H1 (cell line): Measurements from ENCODE around the gene AHRR. TPM values are rescaled to one million over a fixed set of nuclear protein-coding genes. Genes with fewer than 3 reads are reported as not detected.
A peak's percentile ranks its signal among the peaks of the same experiment; 100 is the strongest.

Experiments used
- CTCF ChIA-PET: fragments of 300-600 bp; sonication (Branson Sonifier 250); formaldehyde crosslinking; loops from one replicate; lab custom pipeline; 2021; ENCODE audit not compliant: partially characterized antibody; lab: Charles Lee
- POLR2A ChIA-PET: fragments of 300-600 bp; sonication (Branson Sonifier 250); formaldehyde crosslinking; loops from one replicate; lab custom pipeline; 2021; ENCODE audit warnings: inconsistent platforms; ENCODE audit not compliant: partially characterized antibody; lab: Charles Lee
- DNase-seq, 2 experiments: peaks; one replicate each; pipeline versions ENCODE4 v3.0.0 to v3.0.0-alpha.2; 2010 to 2022; ENCODE audit warnings: low spot score in 2 of 2, low read depth in 1 of 2, mixed read lengths in 1 of 2
- FAIRE-seq: peaks from 2 replicates; lab custom pipeline; 2011; peaks lifted over from hg19 to GRCh38; lab: Jason Lieb, UNC
- H2AFZ ChIP-seq: 2 replicates; pipeline ENCODE4 v1.8.1; 2012; ENCODE audit warnings: low read length, inconsistent platforms
- H2AK5ac ChIP-seq: 2 replicates; pipeline ENCODE4 v1.6.1; 2013; ENCODE audit warnings: low read depth, low read length
- H2BK120ac ChIP-seq: replicated peaks from 2 replicates; pipeline ENCODE3; 2013; ENCODE audit warnings: low read depth, low read length, inconsistent platforms
- H2BK12ac ChIP-seq: 2 replicates; pipeline ENCODE4 v1.6.1; 2013; ENCODE audit warnings: low read depth, low read length
- H2BK15ac ChIP-seq: 2 replicates; pipeline ENCODE4 v1.6.1; 2013; ENCODE audit warnings: low read length
- H2BK20ac ChIP-seq: 2 replicates; pipeline ENCODE4 v1.6.1; 2013; ENCODE audit warnings: low read length
- H2BK5ac ChIP-seq: 2 replicates; pipeline ENCODE4 v1.6.1; 2013; ENCODE audit warnings: low read depth, low read length
- H3K14ac ChIP-seq: 2 replicates; pipeline ENCODE4 v1.6.1; 2013; ENCODE audit warnings: inconsistent platforms; ENCODE audit not compliant: insufficient read length
- H3K18ac ChIP-seq: 2 replicates; pipeline ENCODE4 v1.6.1; 2013; ENCODE audit warnings: low read length; ENCODE audit errors: extremely low read depth
- H3K23ac ChIP-seq: 2 replicates; pipeline ENCODE4 v1.6.1; 2013; ENCODE audit warnings: inconsistent platforms; ENCODE audit not compliant: insufficient read length
- H3K23me2 ChIP-seq: 2 replicates; pipeline ENCODE4 v1.6.1; 2013; ENCODE audit warnings: low read depth, low read length
- H3K27ac ChIP-seq: 2 replicates; pipeline ENCODE4 v1.6.1; 2011; ENCODE audit warnings: low read depth, low read length, inconsistent platforms
- H3K27me3 ChIP-seq, 4 experiments: replicated peaks in 1 of 4; 1 replicate in 1 of 4; 2 replicates in 3 of 4; pipeline versions ENCODE4 v1.6.1 to v1.8.1; 2011 to 2013; ENCODE audit warnings: low read length in 3 of 4, mild to moderate bottlenecking in 3 of 4, inconsistent platforms in 2 of 4, mixed read lengths in 2 of 4, moderate library complexity in 1 of 4; ENCODE audit not compliant: control insufficient read depth in 3 of 4, insufficient read depth in 3 of 4; ENCODE audit errors: extremely low read depth in 1 of 4
- H3K36me3 ChIP-seq, 4 experiments: 2 replicates each; pipeline versions ENCODE4 v1.6.1 to v1.8.1; 2011 to 2013; ENCODE audit warnings: mild to moderate bottlenecking in 4 of 4, low read length in 3 of 4, moderate library complexity in 2 of 4, control low read depth in 1 of 4, inconsistent platforms in 1 of 4; ENCODE audit not compliant: insufficient read depth in 4 of 4, control insufficient read depth in 2 of 4
- H3K4ac ChIP-seq: replicated peaks from 2 replicates; pipeline ENCODE3; 2013; ENCODE audit warnings: low read length, low read depth, mixed read lengths, inconsistent platforms; ENCODE audit not compliant: insufficient read length
- H3K4me1 ChIP-seq, 4 experiments: replicated peaks in 1 of 4; 1 replicate in 1 of 4; 2 replicates in 3 of 4; pipeline versions ENCODE4 v1.6.1 to v1.8.1; 2011 to 2013; ENCODE audit warnings: low read length in 3 of 4, inconsistent platforms in 2 of 4, mixed read lengths in 1 of 4; ENCODE audit not compliant: insufficient read depth in 4 of 4, control insufficient read depth in 3 of 4
- H3K4me2 ChIP-seq, 2 experiments: 2 replicates each; pipeline versions ENCODE4 v1.6.1 to v1.8.1; 2011 to 2013; ENCODE audit warnings: low read depth in 2 of 2, low read length in 2 of 2, control low read depth in 1 of 2, inconsistent platforms in 1 of 2, mild to moderate bottlenecking in 1 of 2; ENCODE audit not compliant: insufficient read depth in 1 of 2
- H3K4me3 ChIP-seq, 4 experiments: fragments of 200-600, 300-600 bp in 1 of 4; sonication (generic), shearing (Covaris generic), sonication (Bioruptor Twin) in 1 of 4; 2 replicates each; pipeline versions ENCODE4 v1.5.1 to v1.8.1; 2011 to 2016; ENCODE audit warnings: low read length in 4 of 4, low read depth in 3 of 4, control low read depth in 2 of 4, inconsistent platforms in 2 of 4, mild to moderate bottlenecking in 2 of 4, mixed read lengths in 1 of 4, moderate library complexity in 1 of 4; ENCODE audit not compliant: insufficient read depth in 2 of 4; ENCODE audit errors: extremely low read depth in 1 of 4
- H3K56ac ChIP-seq: replicated peaks from 2 replicates; pipeline ENCODE3; 2013; ENCODE audit warnings: low read depth, mild to moderate bottlenecking, mixed read lengths, low read length, inconsistent platforms; ENCODE audit not compliant: insufficient read length
- H3K79me1 ChIP-seq: 2 replicates; pipeline ENCODE4 v1.6.1; 2013; ENCODE audit warnings: low read depth, low read length, control low read depth
- H3K79me2 ChIP-seq, 2 experiments: 2 replicates each; pipeline versions ENCODE4 v1.6.1 to v1.8.1; 2012 to 2013; ENCODE audit warnings: low read length in 2 of 2, mild to moderate bottlenecking in 2 of 2, inconsistent platforms in 1 of 2; ENCODE audit not compliant: insufficient read depth in 2 of 2, control insufficient read depth in 1 of 2
- H3K9ac ChIP-seq, 4 experiments: replicated peaks in 1 of 4; 1 replicate in 1 of 4; 2 replicates in 3 of 4; pipeline versions ENCODE4 v1.6.1 to v1.8.1; 2011 to 2013; ENCODE audit warnings: low read depth in 3 of 4, low read length in 3 of 4, control low read depth in 2 of 4, mild to moderate bottlenecking in 2 of 4, moderate library complexity in 2 of 4, inconsistent platforms in 1 of 4; ENCODE audit errors: extremely low read depth in 1 of 4
- H3K9me3 ChIP-seq, 2 experiments: 2 replicates each; pipeline versions ENCODE4 v1.6.1 to v1.8.1; 2012 to 2013; ENCODE audit warnings: mild to moderate bottlenecking in 2 of 2, moderate library complexity in 2 of 2, control low read depth in 1 of 2, inconsistent platforms in 1 of 2, low read depth in 1 of 2, low read length in 1 of 2, mixed read lengths in 1 of 2; ENCODE audit not compliant: insufficient read depth in 2 of 2
- H4K20me1 ChIP-seq, 2 experiments: replicated peaks in 1 of 2; 2 replicates each; pipeline versions ENCODE3 to v1.8.1; 2011 to 2013; ENCODE audit warnings: inconsistent platforms in 2 of 2, low read length in 2 of 2, mild to moderate bottlenecking in 1 of 2; ENCODE audit not compliant: insufficient read depth in 2 of 2, control insufficient read depth in 1 of 2
- H4K5ac ChIP-seq: 2 replicates; pipeline ENCODE4 v1.6.1; 2013; ENCODE audit warnings: low read length, low read depth, mixed read lengths, inconsistent platforms; ENCODE audit not compliant: insufficient read length
- H4K8ac ChIP-seq: 2 replicates; pipeline ENCODE4 v1.8.0; 2013; ENCODE audit warnings: mild to moderate bottlenecking, moderate library complexity, low read length, inconsistent platforms; ENCODE audit not compliant: insufficient read depth; ENCODE audit errors: extremely low read depth
- H4K91ac ChIP-seq: replicated peaks from 2 replicates; pipeline ENCODE3; 2013; ENCODE audit warnings: low read length, mixed read lengths, inconsistent platforms; ENCODE audit not compliant: insufficient read length
- ASH2L ChIP-seq: fragments of 200-600, 300-600 bp; sonication (generic); IDR thresholded peaks from one replicate; pipeline ENCODE4 v1.7.1; 2017; ENCODE audit warnings: low read length
- CHD1 ChIP-seq: IDR thresholded peaks from 2 replicates; pipeline ENCODE4 v1.6.1; 2012; ENCODE audit warnings: low read depth, low read length, improper control_type of control experiment
- E2F6 ChIP-seq: IDR thresholded peaks from 2 replicates; pipeline ENCODE4 v1.6.1; 2012; ENCODE audit warnings: inconsistent platforms
- HDAC2 ChIP-seq, 2 experiments: fragments of 300-600 bp in 1 of 2; sonication (generic) in 1 of 2; IDR thresholded peaks; 2 replicates each; pipeline ENCODE4 v1.6.1; 2011 to 2012; ENCODE audit warnings: low read depth in 2 of 2, low read length in 2 of 2, mild to moderate bottlenecking in 2 of 2, moderate library complexity in 2 of 2, borderline replicate concordance in 1 of 2, inconsistent platforms in 1 of 2
- PHF8 ChIP-seq: fragments of 200-600 bp; sonication (generic); conservative IDR thresholded peaks from 2 replicates; pipeline ENCODE4 v1.7.1; 2012; ENCODE audit warnings: low read depth, mild to moderate bottlenecking, inconsistent platforms, low read length, moderate library complexity
- RAD21 ChIP-seq, 2 experiments: IDR thresholded peaks in 1 of 2; conservative IDR thresholded peaks in 1 of 2; 2 replicates each; pipeline ENCODE4 v1.6.1; 2011; ENCODE audit warnings: low read depth in 2 of 2, low read length in 2 of 2, improper control_type of control experiment in 1 of 2, inconsistent platforms in 1 of 2, mild to moderate bottlenecking in 1 of 2, moderate library complexity in 1 of 2
- RFX5 ChIP-seq: IDR thresholded peaks from 2 replicates; pipeline ENCODE4 v1.6.1; 2011; ENCODE audit warnings: low read depth, low read length, improper control_type of control experiment, borderline replicate concordance
- TAF1 ChIP-seq: IDR thresholded peaks from 2 replicates; pipeline ENCODE4 v1.6.1; 2011; ENCODE audit warnings: mild to moderate bottlenecking, low read depth, low read length
- WGBS, 2 experiments: shearing (Covaris generic) in 1 of 2; methylation state at CpG; one replicate each; pipeline versions ENCODE4 v1.1.6 to v1.1.7; 2013 to 2015; ENCODE audit warnings: low lambda C conversion rate in 2 of 2, mixed read lengths in 2 of 2, inconsistent platforms in 1 of 2, low coverage in 1 of 2, missing lambda C conversion rate in 1 of 2; ENCODE audit not compliant: insufficient replicate concordance in 2 of 2, insufficient coverage in 1 of 2, insufficient read length in 1 of 2; ENCODE audit errors: extremely low coverage in 1 of 2, missing lambda C conversion rate in 1 of 2; 5-methylcytosine and 5-hydroxymethylcytosine counted together
- polyA plus RNA-seq, 7 experiments: library from polyadenylated mRNA; depleted of rRNA in 3 of 7; stranded (reverse) in 5 of 7; unstranded in 2 of 7; fragments of >200 nt in 5 of 7; fragments of 200-250 nt in 2 of 7; gene quantifications; 1 replicate in 5 of 7; 2 replicates in 1 of 7; 4 replicates in 1 of 7; pipeline versions ENCODE4 v1.2.1 to v1.2.3, GENCODE V29; 2011 to 2013; ENCODE audit warnings: missing spikeins in 2 of 7, mixed read lengths in 2 of 7
- total RNA-seq: library from RNA; stranded (reverse); fragmentation: NEBNext Ultra II Directional; extraction: Animal tissue kit (Norgen Biotek cat#: 25700); gene quantifications from 2 replicates; pipeline ENCODE4 v1.2.1, GENCODE V29; 2021

The AHRR gene
- total and polyA plus RNA-seq, 2 of the 8 experiments (the other 6 are each of a cell fraction or from before 2014, with no cell fraction given): 0.41 to 0.80 TPM

- no peak overlapping the region for H2AK5ac ChIP-seq
- H3K4me2 ChIP-seq: peak overlapping the region; percentile 14 to 53
- no peaks in the 10 kb centered on the region for H4K20me1 ChIP-seq
- peaks cover 0 to 16% (median 11%) of the 10 kb centered on the region in 4 experiments; a peak in 5 of 7 replicates for H3K4me1 ChIP-seq
- peak overlapping the region in 2 of 4 experiments; percentile 29 to 40; a peak in 3 of 7 replicates for H3K9ac ChIP-seq
- H3K18ac ChIP-seq: 0 out of 2 replicates have a peak overlapping the region, but pooled peaks have one; percentile 24
- no peak overlapping the region; the same call in 1 of the 2 replicates for H2AFZ ChIP-seq
- no peaks in the 10 kb centered on the region for H3K23me2 ChIP-seq
- H2BK12ac ChIP-seq: peak overlapping the region; percentile 94; the same call in 1 of the 2 replicates
- no peaks in the 10 kb centered on the region for H3K79me1 ChIP-seq
- H3K79me2 ChIP-seq: no peaks in the 10 kb centered on the region
- no peak overlapping the region for H3K14ac ChIP-seq
- H3K27ac ChIP-seq: peak overlapping the region; percentile 69
- WGBS, 2 experiments: 51% methylated on average over 41 of the region's 45 CpGs; no CpG with 5 or more reads in 1 of the 2 experiments
- FAIRE-seq (no peak), DNase-seq (peak; percentile 31 to 82)
- H2BK15ac ChIP-seq: peak overlapping the region; percentile 46; the same call in 1 of the 2 replicates
- H4K91ac ChIP-seq: no peak overlapping the region
- no peak overlapping the region for H2BK120ac ChIP-seq
- no peaks in the 10 kb centered on the region for H3K9me3 ChIP-seq
- H3K27me3 ChIP-seq: peaks cover 0 to 3% (median 2%) of the 10 kb centered on the region in 4 experiments; a peak in 3 of 7 replicates
- ChIA-PET CTCF (interaction anchor here (0.6 to 2.8 kb wide), 8 partner anchors 10 to 147 kb away, joined by 3 to 13 read pairs (median 4); partner anchors contain the start of gene AHRR), POLR2A (interaction anchor here (0.8 to 1.2 kb wide), 4 partner anchors 15 to 35 kb away, joined by 3 to 5 read pairs (median 4); no protein-coding TSS in a partner anchor)
- H2BK20ac ChIP-seq: 0 out of 2 replicates have a peak overlapping the region, but pooled peaks have one; percentile 32
- H3K4me3 ChIP-seq: peak overlapping the region in 3 of 4 experiments; percentile 23 to 35 (median 32); a peak in 5 of 8 replicates
- no peak overlapping the region for H3K23ac ChIP-seq
- no peak overlapping the region for H3K56ac ChIP-seq
- no peak overlapping the region for H4K5ac ChIP-seq
- peak overlapping the region; percentile 86 for H4K8ac ChIP-seq
- no peak overlapping the region for H3K4ac ChIP-seq
- peak overlapping the region; percentile 39; the same call in 1 of the 2 replicates for H2BK5ac ChIP-seq
- no peaks in the 10 kb centered on the region for H3K36me3 ChIP-seq
- TF ChIP-seq CHD1 (no peak), PHF8 (no peak), TAF1 (0 out of 2 replicates have a peak, but pooled peaks have one; percentile 43), E2F6 (peak; percentile 83), HDAC2 (IDR thresholded peaks at IDR 0.05; ENCODE audit: borderline replicate concordance in 1 of 2, low read depth in 2 of 2, low read length in 2 of 2) (0 out of 4 replicates have a peak, but pooled peaks have one; percentile 21 to 58), RFX5 (no peak), RAD21 (IDR thresholded peaks at IDR 0.05 in 1 of 2, conservative IDR thresholded peaks at IDR 0.05 in 1 of 2; ENCODE audit: low read depth in 2 of 2, low read length in 2 of 2) (peak in 1 of 2 experiments; percentile 1; a peak in 1 of 4 replicates), ASH2L (peak; percentile 45)
Measured at GRCh38 chr5:399296-400281, 78.1 kb downstream of the AHRR start.
